ENCODE data around the gene PDE4B.

GRCh38 chr1:66315671-66316070 lies 523.0 kb downstream of the PDE4B start:
- TF ChIP-seq CTCF (IDR thresholded peaks at IDR 0.05) (no peak), POLR2A (IDR thresholded peaks at IDR 0.05) (no peak)

Data from body of pancreas (tissue), 4 donors.